Skin epidermis (tissue), 12 donors: ENCODE results near the gene HES5.

Experiments used
- H3K27ac ChIP-seq, 21 experiments: fragments of 200-600 bp; sonication (generic) in 11 of 21; one replicate each; pipeline ENCODE4 v1.5.0; 2020; ENCODE audit warnings: mild to moderate bottlenecking in 3 of 21, inconsistent platforms in 2 of 21, moderate library complexity in 2 of 21
- H3K4me3 ChIP-seq, 7 experiments: fragments of 200-600 bp; sonication (generic) in 2 of 7; one replicate each; pipeline ENCODE4 v1.5.0; 2020; ENCODE audit warnings: inconsistent platforms in 2 of 7, mild to moderate bottlenecking in 2 of 7, moderate library complexity in 1 of 7

The HES5 gene

DNA sequence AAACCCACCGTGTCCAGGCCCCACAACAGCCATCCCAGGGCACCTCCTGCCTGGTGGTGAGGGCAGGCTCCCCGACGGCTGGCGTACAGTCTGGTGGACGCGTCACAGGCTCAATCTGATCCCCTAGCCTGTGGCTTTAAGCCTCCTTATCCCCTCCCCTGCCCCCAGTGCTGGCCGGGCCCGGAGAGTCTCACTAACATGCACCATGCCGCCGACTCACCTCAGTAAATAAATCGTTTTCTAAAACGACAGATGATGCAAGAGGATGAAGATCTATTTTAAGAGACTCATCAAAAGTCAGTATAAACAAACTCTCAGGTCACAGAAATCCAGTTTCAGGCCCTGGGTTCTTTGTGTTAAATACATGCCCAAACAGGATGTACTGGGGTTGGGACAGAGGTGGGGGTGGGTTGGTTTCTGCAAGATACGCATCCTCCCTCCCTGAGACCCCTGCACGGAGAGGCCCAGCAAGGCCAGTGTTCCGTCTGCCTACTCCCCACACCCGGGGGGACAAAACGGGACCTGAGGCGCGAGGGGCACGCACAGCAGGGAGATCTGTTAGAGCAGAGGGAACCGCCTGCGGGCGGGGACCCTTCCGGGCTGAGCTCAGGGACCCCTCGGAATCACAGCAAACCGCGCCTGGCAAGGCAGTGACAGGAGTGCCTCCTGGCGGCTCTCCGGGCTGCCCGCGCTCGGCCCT, 6.7 kb downstream of the HES5 start:
- no peak overlapping the region for H3K4me3 ChIP-seq

DNA sequence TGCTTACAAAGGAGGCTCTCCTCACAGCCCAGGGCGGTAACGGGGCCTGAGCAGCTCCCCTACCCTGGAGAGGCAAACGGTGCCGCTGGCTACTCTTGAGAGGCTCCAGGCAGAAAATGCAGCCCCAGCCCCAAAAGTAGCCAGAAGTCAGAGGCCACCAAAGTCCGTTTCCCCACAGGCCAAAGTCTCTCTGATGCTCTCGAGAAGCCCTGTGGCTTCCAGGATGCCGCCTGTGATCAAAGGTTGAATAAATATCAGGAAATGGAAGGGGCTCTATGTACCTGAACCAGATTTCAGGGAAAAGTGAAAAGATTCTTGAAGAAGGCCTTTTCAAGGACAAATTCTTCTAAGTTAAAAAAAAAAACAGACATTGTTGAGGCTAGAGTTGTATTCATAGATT, 7.8 kb downstream of the HES5 start:
- Histone ChIP-seq H3K4me3 (no peak overlapping the region), H3K27ac (no peak overlapping the region)

More for the DNA sequence above, 6.7 kb downstream of the HES5 start:
- H3K27ac ChIP-seq = peak overlapping the region in 6 of 21 experiments; percentile 13 to 90 (median 72)

DNA sequence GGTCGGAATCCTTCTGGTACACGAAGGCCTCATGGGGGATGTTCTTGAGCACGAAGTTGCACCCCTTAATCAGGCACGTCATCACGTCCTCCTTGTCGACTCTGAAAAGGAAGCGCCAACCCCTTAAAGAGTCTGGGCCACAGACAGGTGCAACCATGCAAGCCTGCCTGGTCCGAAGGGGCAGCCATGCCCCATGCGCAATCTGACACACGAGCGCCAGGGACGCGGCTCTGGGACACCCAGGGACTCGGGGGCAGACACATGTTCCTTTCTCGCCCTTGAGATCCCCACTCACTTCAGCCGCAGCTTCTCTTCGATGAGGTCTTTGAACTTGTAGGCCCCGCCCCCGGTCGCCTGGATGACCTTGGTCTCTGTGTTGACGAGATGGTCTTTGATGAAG, 9.3 kb downstream of the HES5 start:
- Histone ChIP-seq H3K27ac (no peak overlapping the region), H3K4me3 (no peak overlapping the region)

DNA sequence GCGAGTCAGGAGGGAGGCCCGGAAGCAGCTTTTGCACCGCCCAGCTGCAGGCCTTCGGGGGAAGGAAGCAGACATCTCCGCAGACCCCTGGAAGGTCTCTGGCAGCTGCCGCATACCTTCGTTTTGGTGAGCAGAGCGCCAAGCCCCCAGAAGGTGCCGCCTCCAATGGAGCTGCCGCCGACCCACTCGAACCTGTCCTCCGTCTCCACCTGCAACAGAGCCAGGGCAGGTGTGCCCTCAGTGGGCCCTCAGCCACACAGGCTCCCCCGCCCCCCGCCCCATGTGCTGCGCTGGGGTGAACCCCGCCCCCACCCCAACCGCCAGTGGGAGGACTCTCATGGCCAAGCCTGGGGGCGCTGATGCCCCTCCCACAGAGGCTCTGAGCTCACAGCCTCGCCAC, 9.9 kb downstream of the HES5 start:
- H3K4me3 ChIP-seq = no peak overlapping the region
- H3K27ac ChIP-seq = no peak overlapping the region

DNA sequence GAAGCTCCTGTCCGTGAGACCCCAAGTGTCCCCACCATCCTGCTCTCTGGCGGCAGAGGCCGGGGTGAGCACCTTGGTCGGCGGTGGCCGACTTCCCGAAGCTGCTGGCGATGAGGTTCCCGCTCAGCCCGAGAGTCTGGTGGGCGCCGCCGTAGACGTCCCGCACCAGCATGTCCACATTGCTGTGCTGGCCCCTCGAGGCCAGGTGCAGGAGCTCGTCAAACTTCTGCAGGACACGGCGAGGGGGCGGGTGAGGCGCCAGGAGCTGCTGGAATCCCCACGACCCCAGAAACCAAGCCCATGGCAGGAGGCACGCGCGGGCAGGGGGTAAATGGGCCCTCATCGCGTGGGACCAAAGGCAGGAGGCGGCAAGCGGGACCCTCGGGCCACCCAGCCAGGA, 10.3 kb downstream of the HES5 start:
- H3K4me3 ChIP-seq = no peak overlapping the region
- H3K27ac ChIP-seq = no peak overlapping the region

DNA sequence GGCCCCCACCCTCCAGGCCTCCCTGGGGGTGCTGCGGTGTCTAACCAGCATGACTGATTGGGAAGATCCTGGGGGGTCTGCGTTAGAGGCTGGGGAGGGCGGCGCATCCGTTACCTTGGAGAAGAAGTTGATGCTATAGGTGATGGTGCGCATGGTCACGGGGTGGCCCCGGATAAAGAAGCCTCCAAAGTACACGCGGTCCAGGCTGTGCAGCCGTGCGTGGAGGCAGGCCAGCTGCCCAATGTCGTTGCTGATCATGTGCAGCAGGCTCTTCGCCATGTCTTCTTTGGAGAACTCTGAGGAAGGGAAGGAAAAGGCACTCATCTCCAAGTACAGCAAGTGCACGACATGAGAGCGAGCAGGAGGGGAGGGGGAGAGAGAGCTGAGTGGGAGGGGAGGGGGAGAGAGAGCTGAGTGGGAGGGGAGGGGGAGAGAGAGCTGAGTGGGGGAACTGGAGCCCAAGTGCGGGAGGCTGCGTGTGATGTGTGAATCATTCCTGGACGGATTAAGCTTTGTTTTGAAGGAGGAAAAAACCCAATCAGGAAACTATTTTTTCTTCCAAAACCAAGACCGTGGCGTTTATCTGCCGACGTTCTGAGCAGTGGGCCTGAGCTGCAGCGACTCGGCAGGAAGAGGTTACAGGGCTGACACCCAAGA, 10.9 kb downstream of the HES5 start:
- Histone ChIP-seq H3K27ac (no peak overlapping the region), H3K4me3 (no peak overlapping the region)

DNA sequence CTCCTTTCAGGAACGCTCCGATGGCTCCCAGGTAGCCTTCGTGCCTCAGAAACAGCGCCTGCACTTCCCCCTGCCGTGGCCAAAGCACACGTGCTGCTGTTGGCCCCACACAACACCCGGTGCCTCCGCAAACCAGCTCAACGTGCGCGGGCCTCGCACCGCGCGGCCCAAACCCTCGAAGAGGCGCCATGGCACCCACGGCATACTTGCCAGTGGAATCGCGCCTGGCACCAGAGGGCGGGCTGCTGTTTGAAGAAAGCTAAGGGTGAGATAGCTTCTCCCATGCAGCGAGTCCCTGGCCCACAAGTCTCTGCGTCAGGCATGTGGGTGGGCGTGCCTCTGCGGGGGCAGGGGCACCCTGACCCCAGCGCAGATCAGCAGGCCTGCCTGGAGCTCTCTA, 11.5 kb downstream of the HES5 start:
- H3K27ac ChIP-seq = no peak overlapping the region

DNA sequence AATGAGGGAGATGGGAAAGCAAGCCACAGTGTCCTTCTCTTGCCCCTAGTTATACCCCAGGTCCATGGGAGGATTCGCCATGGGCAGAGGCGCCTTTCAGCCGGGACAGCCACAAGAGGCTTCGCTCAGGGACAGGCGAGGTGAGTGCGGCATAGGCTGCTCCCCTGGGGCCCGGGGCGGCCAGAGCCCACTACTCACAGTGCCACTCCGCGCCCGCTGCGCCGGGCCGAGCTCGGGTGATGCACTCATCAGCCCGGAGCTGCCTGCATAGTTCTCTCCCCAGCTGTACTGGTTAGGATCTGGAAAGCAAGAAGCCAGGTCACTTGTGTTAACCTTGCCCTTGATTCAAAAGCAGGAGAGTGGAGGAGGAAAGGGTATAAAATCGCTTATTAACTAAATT, 12.1 kb downstream of the HES5 start:
- no peak overlapping the region for H3K4me3 ChIP-seq
- H3K27ac ChIP-seq = no peak overlapping the region

More for the DNA sequence above, 11.5 kb downstream of the HES5 start:
- H3K4me3 ChIP-seq = no peak overlapping the region

DNA sequence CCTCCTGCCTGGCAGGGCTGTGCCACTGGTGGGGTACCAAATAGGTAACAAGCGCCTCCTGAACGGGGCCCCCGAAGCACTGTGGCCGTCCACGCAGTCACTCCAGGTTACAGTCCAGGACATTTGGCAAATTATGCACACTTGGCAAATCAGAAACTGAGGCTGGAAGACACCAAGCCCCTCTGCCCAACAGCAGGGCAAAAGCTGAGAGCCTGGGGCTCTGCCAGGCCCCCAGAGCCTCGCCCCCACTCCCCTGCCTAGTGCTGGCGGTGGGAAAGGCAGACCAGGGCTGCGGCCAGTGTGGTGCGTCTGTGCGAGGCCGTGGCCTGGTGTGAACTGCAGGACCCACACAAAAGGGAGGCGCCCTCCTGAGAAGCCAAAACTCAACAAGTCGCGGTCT, 13.1 kb downstream of the HES5 start:
- no peak overlapping the region for H3K4me3 ChIP-seq
- H3K27ac ChIP-seq = no peak overlapping the region

DNA sequence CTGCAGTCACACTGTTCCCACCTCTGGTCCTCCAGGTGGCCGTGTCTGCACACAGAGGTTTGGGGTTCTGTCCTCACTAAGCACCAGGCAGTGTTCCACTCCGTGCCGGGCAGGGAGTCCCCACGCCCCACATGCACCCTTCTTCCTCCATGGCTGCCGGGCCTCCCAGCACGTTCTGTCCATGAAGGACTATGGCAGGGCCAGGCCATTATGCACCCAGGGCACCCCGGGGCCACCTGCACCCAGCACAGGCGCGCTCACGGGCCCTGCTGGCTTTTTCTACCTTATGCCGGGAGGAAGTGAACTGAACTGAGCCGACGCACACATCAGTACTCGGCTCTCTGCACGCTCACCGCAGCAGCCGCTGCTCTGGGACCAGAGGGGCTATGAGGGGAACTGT, 13.9 kb downstream of the HES5 start:
- Histone ChIP-seq H3K4me3 (no peak overlapping the region), H3K27ac (no peak overlapping the region)

DNA sequence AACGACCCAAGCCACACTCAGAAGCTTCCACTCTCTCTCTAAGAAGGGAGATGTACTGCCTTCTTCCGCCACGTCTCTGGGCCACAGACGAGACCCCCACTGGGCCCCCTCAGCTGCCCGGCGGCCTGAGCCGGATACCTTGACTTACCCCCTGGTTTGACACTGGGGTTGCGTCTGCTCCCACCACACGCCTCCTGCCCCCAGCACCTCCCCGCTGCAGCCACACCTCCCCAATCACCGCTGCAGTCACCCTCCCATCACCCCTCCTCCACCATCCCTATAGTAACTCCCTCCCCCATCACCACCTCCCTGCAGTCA, 14.3 kb downstream of the HES5 start:
- Histone ChIP-seq H3K27ac (no peak overlapping the region), H3K4me3 (no peak overlapping the region)

DNA sequence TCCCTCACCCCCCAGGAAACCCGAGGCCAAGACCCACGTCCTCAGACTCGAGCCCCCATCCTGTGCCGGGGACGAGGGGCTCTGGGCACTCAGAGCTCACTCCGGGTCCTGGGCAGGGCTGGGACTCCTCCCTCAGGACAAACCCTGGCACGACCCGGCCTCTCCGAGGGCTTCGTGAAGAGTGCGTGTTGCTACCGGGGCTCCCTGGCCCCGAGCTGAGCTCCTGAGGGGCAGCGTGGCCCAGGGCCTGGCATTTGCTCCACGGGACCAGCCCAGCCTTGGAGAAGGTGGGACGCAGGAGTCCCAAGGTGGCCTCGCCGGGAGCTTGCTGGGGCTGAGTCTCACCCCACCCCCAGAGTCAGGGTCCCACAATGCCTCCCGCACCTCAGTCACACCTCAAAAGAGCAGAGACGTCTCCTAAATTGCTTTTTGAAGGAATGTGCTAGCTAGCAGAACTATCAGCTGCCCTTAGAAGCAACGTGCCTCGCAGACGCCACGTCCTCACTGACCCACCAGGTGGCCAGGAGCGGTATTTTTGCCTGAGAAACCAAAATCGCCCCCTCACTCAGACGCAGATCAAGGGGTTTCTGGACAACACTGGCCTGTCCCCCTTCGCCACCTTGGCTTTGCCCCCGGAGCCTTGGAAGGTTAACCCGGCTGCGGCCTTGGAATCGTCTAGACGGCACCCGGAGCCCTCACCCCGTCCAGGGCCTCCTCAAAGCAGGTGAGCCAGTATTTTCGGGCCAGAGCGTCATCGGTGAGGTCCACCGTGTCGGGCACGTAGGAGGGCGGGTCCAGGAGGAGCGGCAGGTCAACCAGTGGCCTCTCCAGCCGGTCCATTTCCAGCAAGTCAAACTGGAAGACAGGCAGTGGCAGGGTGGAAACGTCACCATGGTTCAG, 14.9 kb downstream of the HES5 start:
- Histone ChIP-seq H3K27ac (no peak overlapping the region), H3K4me3 (no peak overlapping the region)

DNA sequence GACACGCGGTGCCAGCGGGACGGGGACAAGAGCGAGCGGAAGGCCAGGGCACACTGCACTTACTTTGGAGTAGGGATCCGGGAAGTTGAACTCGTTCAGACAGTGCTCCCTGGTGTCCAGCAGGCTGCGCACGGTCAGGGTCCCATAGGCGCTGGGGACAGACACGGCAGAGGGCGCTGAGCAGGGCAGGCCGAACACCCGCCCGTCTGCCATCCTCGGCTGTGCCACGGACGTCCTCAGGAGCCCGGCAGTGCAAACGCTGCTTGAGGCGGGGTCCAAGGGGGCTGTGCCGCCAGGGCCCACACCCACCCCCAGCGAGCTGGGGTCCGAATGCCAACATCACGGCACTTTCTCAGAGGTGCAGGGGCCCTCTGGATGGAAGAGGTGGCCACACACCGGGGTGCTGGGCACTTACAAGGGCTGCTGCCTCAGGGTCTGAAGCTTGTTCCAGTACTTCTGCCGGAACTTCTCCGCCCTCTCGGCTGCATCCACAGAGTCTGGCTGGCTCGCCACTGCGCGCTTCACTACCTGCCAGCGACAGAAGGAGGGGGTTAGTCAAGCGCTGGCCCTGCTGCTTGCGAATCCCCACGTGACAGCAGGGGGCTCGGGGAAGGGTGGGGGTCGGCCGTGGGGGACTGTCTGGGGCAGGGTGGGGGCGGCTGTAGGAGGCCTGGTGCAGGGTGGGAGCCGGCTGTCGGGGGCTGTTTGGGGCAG, 16.0 kb downstream of the HES5 start:
- Histone ChIP-seq H3K4me3 (no peak overlapping the region), H3K27ac (no peak overlapping the region)

DNA sequence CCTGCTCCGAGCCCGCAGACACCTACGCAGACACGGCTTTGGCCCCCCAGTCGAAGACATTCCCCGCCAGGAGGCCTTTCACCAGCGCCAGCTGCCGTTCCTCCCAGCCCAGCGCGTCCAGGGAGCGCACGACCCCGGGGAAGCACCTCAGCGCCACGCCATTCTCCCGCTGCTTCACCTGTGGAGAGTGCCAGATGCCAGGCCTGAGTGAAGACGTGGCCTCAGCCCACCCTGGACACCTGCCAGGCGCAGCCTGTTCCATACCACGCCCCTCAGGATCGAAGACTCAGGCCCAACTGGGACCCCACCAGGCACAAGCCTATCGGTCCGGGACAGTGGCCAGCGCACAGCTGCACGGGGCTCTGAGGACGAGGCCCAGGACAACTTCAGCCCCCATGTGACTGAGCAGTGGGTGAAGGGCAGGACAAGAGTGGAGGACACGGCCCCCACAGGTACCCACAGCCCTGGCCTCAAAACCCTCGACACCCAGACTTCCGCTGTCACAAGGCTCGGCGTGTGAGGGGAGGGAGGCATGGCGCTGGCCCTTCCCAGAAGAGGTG, 17.1 kb downstream of the HES5 start:
- H3K4me3 ChIP-seq = no peak overlapping the region
- no peak overlapping the region for H3K27ac ChIP-seq

DNA sequence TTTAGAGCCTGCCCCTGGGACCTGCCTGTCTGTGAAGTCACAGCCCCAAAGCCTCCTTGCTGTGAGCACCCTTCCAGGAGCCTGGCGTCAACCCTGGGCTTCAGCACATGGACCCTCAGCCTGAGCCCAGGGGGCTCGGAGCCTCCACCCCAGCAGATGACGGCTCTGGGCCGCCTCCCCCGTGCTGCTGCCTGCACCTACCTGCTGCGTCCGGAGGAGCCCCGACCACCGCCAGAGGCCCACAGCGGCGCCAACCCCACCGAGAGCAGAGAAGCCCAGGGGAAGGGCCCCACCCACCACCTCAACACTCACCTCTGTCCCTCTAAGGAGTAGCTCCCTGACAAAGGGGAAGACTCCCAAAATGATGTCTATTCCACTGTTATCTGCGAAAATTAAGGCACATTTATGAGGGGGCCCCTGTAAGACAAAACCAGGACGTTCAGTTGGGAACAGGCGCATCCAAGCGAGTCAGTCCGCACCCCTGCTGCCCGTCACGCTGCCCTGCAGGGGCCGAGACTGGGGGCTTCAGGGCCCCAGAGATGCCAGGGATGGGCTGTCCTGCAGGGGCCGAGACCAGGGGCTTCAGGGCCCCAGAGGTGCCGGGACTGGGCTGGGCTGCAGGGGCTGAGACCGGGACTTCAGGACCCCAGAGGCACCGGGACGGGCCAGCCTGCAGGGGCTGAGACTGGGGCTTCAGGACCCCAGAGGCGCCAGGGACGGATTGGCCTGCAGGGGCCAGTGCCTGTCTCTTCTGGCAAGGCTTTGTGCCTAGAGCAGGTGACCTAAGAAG, 19.5 kb downstream of the HES5 start:
- Histone ChIP-seq H3K4me3 (no peak overlapping the region), H3K27ac (no peak overlapping the region)

DNA sequence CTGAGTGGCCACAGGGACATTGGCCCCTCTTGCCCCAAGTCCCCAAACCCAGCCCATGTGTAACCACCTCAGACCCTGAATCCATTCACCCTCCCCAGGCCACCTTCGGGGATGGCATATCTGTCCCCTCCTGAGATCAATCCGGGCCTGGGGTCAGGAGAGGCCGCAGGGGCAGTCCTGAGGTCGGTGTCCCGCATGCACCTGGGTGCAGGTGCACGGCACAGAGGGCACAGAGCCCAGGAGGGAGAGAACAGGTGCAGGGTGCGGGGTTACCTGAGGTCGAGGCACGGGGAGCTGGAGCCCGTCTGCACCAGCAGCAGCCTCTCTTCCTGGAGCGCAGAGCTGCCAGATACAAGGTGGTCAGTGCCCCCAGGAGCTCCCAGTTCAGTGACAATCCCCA, 20.5 kb downstream of the HES5 start:
- Histone ChIP-seq H3K4me3 (no peak overlapping the region), H3K27ac (no peak overlapping the region)

DNA sequence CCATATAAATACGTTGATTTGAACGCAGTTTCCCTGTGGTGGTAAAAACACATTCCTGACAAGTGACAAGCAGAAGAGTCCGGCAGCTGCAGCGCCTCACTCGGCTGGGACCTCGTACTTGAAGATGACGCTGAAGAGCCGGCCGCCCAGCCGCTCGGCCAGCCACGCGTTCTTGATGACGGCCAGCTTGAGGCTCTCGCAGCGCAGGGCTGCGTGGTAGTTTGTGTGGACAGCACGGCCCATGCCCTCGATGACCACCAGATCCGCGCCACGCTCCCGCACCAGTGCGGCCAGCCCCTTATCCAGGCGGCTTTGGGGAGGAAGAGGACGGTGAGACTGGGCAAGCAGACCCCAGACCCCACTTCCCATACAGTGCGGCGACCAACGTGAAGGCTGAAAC, 21.3 kb downstream of the HES5 start:
- Histone ChIP-seq H3K27ac (no peak overlapping the region), H3K4me3 (no peak overlapping the region)

DNA sequence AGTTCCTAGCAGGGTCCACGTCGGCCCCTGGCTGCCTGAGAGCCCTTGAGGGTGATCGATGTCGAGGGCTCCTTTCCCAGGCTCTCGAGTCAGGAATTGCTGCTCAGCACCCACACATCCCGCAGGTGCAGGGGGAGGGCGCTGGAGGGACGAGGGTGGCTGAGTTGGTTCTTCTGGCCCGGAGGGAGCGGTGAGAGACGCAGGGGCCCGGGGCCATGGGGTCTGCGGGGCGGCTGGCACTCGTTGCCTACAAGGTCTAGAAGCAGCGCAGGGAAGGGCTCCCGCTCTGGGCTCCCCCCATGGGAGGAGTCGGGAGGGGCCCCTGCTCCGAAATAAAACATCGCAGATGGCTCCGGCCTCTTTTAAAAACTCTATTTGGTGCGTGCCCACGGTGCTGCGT, 21.9 kb downstream of the HES5 start:
- Histone ChIP-seq H3K4me3 (no peak overlapping the region), H3K27ac (no peak overlapping the region)

DNA sequence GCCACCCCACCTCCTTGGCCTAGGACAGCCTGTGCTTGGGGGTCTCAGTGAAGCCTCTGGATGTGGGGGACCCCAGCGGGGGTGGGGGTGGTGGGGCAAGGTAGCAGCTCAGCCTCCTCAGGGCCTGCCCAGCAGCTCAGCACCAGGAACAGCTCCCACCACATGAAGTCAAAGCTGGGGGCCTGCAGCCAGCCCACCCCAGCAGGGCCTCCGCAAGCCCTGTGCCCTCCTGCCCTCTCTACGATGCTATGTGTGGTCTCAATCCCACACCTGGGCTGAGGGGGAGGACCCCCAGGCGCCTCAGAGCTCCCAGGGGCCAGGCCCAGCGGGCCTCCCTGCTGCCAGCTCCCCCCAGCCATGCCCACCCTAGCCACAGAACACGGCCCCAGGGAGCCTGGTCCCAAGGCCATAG, 22.3 kb downstream of the HES5 start:
- no peak overlapping the region for H3K4me3 ChIP-seq
- no peak overlapping the region for H3K27ac ChIP-seq
